ENCODE measurements around the gene COMP.

COMP gene

GRCh38 chr19:18743784-18744418 lies 47.2 kb downstream of the COMP start:
- Histone ChIP-seq H3K27ac (ENCODE audit: poor library complexity, severe bottlenecking) (no peak overlapping the region), H3K36me3 (ENCODE audit: low read depth) (no peaks in the 10 kb centered on the region), H3K9me3 (ENCODE audit: severe bottlenecking) (no peaks in the 10 kb centered on the region), H3K4me1 (ENCODE audit: insufficient read depth, poor library complexity, severe bottlenecking) (peaks cover 10% of the 10 kb centered on the region), H3K4me3 (ENCODE audit: severe bottlenecking) (no peak overlapping the region), H3K27me3 (ENCODE audit: insufficient read depth, poor library complexity, severe bottlenecking) (no peaks in the 10 kb centered on the region)
- no peak for ATAC-seq (ENCODE audit: low read depth)
- TF ChIP-seq CTCF (IDR thresholded peaks at IDR 0.05; ENCODE audit: poor library complexity, severe bottlenecking): no peak
- DNase-seq (ENCODE audit: low spot score): no peak

- Histone ChIP-seq H3K4me1 (ENCODE audit: insufficient read depth, poor library complexity, severe bottlenecking) (peaks cover 10% of the 10 kb centered on the region), H3K27ac (ENCODE audit: poor library complexity, severe bottlenecking) (no peak overlapping the region), H3K4me3 (ENCODE audit: severe bottlenecking) (no peak overlapping the region), H3K27me3 (ENCODE audit: insufficient read depth, poor library complexity, severe bottlenecking) (no peaks in the 10 kb centered on the region), H3K9me3 (ENCODE audit: severe bottlenecking) (no peaks in the 10 kb centered on the region), H3K36me3 (ENCODE audit: low read depth) (no peaks in the 10 kb centered on the region)
- TF ChIP-seq CTCF (IDR thresholded peaks at IDR 0.05; ENCODE audit: poor library complexity, severe bottlenecking): no peak
- no peak for DNase-seq (ENCODE audit: low spot score)
- peak; percentile 15; the same call in 1 of the 3 replicates for ATAC-seq (ENCODE audit: low read depth)
Observed at GRCh38 chr19:18742838-18743783, 48.0 kb downstream of the COMP start.

- H3K27ac ChIP-seq (ENCODE audit: poor library complexity, severe bottlenecking): no peak overlapping the region
Observed at GRCh38 chr19:18742324-18742723, 48.8 kb downstream of the COMP start.

GRCh38 chr19:18741124-18742121 lies 49.7 kb downstream of the COMP start:
- no peak for DNase-seq (ENCODE audit: low spot score)

More at GRCh38 chr19:18742324-18742723, 48.8 kb downstream of the COMP start:
- TF ChIP-seq CTCF (IDR thresholded peaks at IDR 0.05; ENCODE audit: poor library complexity, severe bottlenecking): no peak
- Histone ChIP-seq H3K4me1 (ENCODE audit: insufficient read depth, poor library complexity, severe bottlenecking) (peaks cover 10% of the 10 kb centered on the region), H3K27me3 (ENCODE audit: insufficient read depth, poor library complexity, severe bottlenecking) (no peaks in the 10 kb centered on the region), H3K4me3 (ENCODE audit: severe bottlenecking) (no peak overlapping the region), H3K36me3 (ENCODE audit: low read depth) (no peaks in the 10 kb centered on the region), H3K9me3 (ENCODE audit: severe bottlenecking) (no peaks in the 10 kb centered on the region)
- ATAC-seq (ENCODE audit: low read depth) (no peak), DNase-seq (ENCODE audit: low spot score) (no peak)

More at GRCh38 chr19:18741124-18742121, 49.7 kb downstream of the COMP start:
- peak; percentile 40 for ATAC-seq (ENCODE audit: low read depth)
- peaks cover 10% of the 10 kb centered on the region for H3K4me1 ChIP-seq (ENCODE audit: insufficient read depth, poor library complexity, severe bottlenecking)
- H3K27ac ChIP-seq (ENCODE audit: poor library complexity, severe bottlenecking): no peak overlapping the region
- H3K4me3 ChIP-seq (ENCODE audit: severe bottlenecking): no peak overlapping the region
- TF ChIP-seq CTCF (IDR thresholded peaks at IDR 0.05; ENCODE audit: poor library complexity, severe bottlenecking): no peak
- no peaks in the 10 kb centered on the region for H3K9me3 ChIP-seq (ENCODE audit: severe bottlenecking)
- no peaks in the 10 kb centered on the region for H3K36me3 ChIP-seq (ENCODE audit: low read depth)
- H3K27me3 ChIP-seq (ENCODE audit: insufficient read depth, poor library complexity, severe bottlenecking): no peaks in the 10 kb centered on the region
